ENCODE data around the gene MOB2.

DNA sequence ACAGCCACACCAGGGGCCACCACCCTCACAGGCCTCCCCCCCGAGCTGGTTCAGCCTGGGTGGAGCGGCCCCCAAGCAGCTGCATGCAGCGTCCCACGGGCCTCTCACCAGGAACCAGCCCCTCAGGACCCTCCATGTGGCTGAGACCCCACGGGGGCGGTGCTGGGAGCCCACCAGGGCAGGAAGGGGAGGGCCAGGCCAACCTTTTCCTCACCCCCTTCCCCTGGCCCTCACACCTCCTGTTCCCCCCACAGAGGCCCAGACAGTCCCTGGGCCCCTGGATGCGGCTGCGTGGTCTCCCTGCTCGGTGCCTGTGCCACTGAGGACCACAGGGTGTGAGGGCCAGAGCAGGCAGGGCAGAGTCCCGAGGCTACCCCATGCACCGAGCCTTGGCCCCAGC is 46.5 kb downstream of the MOB2 start:
- TF ChIP-seq CTCF (IDR thresholded peaks at IDR 0.05): no peak
- no peak for TF ChIP-seq POLR2A (IDR thresholded peaks at IDR 0.05)
- TF ChIP-seq POLR2AphosphoS5 (IDR thresholded peaks at IDR 0.05): no peak

Measured in suprapubic skin (tissue), 4 donors.